Panc1 (cell line): ENCODE data around the gene ZNF165. TPM values are rescaled to one million over a fixed set of nuclear protein-coding genes. Genes with fewer than 3 reads are reported as not detected.

Source experiments
- ATAC-seq: fragments of 200-7000 bp; cut with Tn5 transposase; 2 replicates; pipeline ENCODE4 v1.9.1; 2020; ENCODE audit warnings: mild to moderate bottlenecking, moderate library complexity
- BruUV-seq: library from RNA; stranded (reverse); fragments of 400-500 nt; replicated peaks from 2 replicates; lab custom pipeline; 2021; lab: Mats Ljungman, UMichigan
- CTCF ChIA-PET: fragments of 300-600 bp; sonication (Branson Sonifier 250); formaldehyde crosslinking; loops from one replicate; lab custom pipeline; 2022; ENCODE audit warnings: antibody characterized with exemption; lab: Charles Lee
- POLR2A ChIA-PET: fragments of 300-600 bp; sonication (Branson Sonifier 250); formaldehyde crosslinking; loops from one replicate; lab custom pipeline; 2022; ENCODE audit warnings: antibody characterized with exemption; lab: Charles Lee
- DNase-seq: peaks from one replicate; pipeline ENCODE4 v3.0.0-alpha.2; 2010; ENCODE audit warnings: low read depth, low spot score
- H3K27ac ChIP-seq: 2 replicates; pipeline ENCODE4 v1.5.1; 2011; ENCODE audit warnings: mild to moderate bottlenecking, low read length, inconsistent platforms
- H3K27me3 ChIP-seq: fragments of 200-500 bp; sonication (Bioruptor generic); 2 replicates; pipeline ENCODE4 v1.6.0; 2014; ENCODE audit warnings: low read length, inconsistent platforms; ENCODE audit not compliant: control insufficient read depth, insufficient read depth
- H3K36me3 ChIP-seq: fragments of 200-500 bp; sonication (Bioruptor generic); 2 replicates; pipeline ENCODE4 v1.5.1; 2014; ENCODE audit warnings: inconsistent platforms, mild to moderate bottlenecking, low read length, moderate library complexity; ENCODE audit not compliant: control insufficient read depth, insufficient read depth
- H3K4me1 ChIP-seq: 2 replicates; pipeline ENCODE4 v1.5.1; 2011; ENCODE audit warnings: inconsistent platforms, mild to moderate bottlenecking, low read length, moderate library complexity; ENCODE audit not compliant: control insufficient read depth, insufficient read depth
- H3K4me3 ChIP-seq, 2 experiments: 2 replicates each; pipeline ENCODE4 v1.5.1; 2011 to 2012; ENCODE audit warnings: low read depth in 2 of 2, low read length in 2 of 2, mild to moderate bottlenecking in 2 of 2, inconsistent platforms in 1 of 2, moderate library complexity in 1 of 2
- H3K9me3 ChIP-seq: fragments of 200-500 bp; sonication (Bioruptor generic); 2 replicates; pipeline ENCODE4 v1.5.1; 2014; ENCODE audit warnings: low read depth, mild to moderate bottlenecking, inconsistent platforms, low read length, moderate library complexity; ENCODE audit not compliant: control insufficient read depth, insufficient read depth
- CTCF ChIP-seq: fragments of 450-650 bp; IDR thresholded peaks from 2 replicates; pipeline ENCODE4 v1.5.1; 2017; ENCODE audit warnings: mild to moderate bottlenecking
- POLR2AphosphoS5 ChIP-seq: IDR thresholded peaks from 2 replicates; pipeline ENCODE4 v1.6.1; 2012; ENCODE audit warnings: mild to moderate bottlenecking, low read depth, low read length, moderate library complexity
- SIN3A ChIP-seq: IDR thresholded peaks from 2 replicates; pipeline ENCODE4 v1.6.1; 2012; ENCODE audit warnings: low read depth, mild to moderate bottlenecking, low read length, moderate library complexity, borderline replicate concordance; ENCODE audit not compliant: insufficient read depth
- TCF7L2 ChIP-seq: IDR thresholded peaks from 2 replicates; pipeline ENCODE4 v1.6.1; 2011; ENCODE audit warnings: mild to moderate bottlenecking, low read depth, low read length, inconsistent platforms
- in situ Hi-C: cut with HindIII; loops from 2 replicates; pipeline ENCODE4 v1.10.0; 2016; ENCODE audit warnings: low sequenced_read_pairs, low pct_unique_long_range_greater_than_20kb
- intact Hi-C: fragments of 100-400 bp; cut with micrococcal nuclease; formaldehyde crosslinking; loops from one replicate; pipeline ENCODE4 v1.10.0; 2022; ENCODE audit not compliant: unreplicated experiment
- total RNA-seq: library from RNA; stranded (reverse); gene quantifications from one replicate; pipeline ENCODE4 v1.2.1, GENCODE V29; 2021; ENCODE audit not compliant: unreplicated experiment
- TF ChIP-seq, protein P1 (sequence below), 2 experiments: IDR thresholded peaks; 2 replicates each; pipeline ENCODE4 v1.6.1; 2011 to 2012; ENCODE audit warnings: low read depth in 2 of 2, control low read depth in 1 of 2, low read length in 1 of 2, mild to moderate bottlenecking in 1 of 2, moderate library complexity in 1 of 2; ENCODE audit not compliant: insufficient read depth in 1 of 2

ZNF165 gene
- total RNA-seq, 1 experiment from 2014 or later, result 4.2 TPM

DNA sequence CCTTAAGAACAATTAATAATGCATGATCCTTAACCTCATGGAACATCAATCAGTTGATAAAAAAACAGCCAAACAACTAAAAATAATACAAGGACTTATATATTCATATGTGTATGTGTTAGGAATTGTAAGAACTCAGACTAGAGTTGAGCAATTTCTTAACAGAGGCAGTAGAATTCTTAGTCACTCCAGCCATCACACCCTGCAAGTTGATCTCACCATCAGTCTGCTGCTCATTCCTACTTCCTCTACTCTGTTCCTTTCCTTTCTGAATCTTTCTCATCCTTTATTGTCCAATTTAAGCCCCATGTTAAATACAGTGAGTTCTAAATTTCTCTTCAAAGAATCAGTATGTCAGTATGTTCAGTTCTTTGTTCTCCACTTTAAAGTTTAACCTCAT is 2.6 kb downstream of the ZNF165 start:
- Histone ChIP-seq H3K9me3 (peaks cover 13% of the 10 kb centered on the region), H3K4me1 (no peaks in the 10 kb centered on the region), H3K4me3 (no peak overlapping the region), H3K27me3 (no peaks in the 10 kb centered on the region), H3K27ac (no peak overlapping the region), H3K36me3 (peaks cover 2% of the 10 kb centered on the region)
- in situ Hi-C loops (no loop called here), intact Hi-C loops (no loop called here)
- ATAC-seq (no peak), DNase-seq (no peak)
- no TSS peak for BruUV-seq
- CTCF ChIA-PET, result no interaction called here
- no peak for TF ChIP-seq SIN3A
- no peak for TF ChIP-seq POLR2AphosphoS5
- TF ChIP-seq, protein P1, sequence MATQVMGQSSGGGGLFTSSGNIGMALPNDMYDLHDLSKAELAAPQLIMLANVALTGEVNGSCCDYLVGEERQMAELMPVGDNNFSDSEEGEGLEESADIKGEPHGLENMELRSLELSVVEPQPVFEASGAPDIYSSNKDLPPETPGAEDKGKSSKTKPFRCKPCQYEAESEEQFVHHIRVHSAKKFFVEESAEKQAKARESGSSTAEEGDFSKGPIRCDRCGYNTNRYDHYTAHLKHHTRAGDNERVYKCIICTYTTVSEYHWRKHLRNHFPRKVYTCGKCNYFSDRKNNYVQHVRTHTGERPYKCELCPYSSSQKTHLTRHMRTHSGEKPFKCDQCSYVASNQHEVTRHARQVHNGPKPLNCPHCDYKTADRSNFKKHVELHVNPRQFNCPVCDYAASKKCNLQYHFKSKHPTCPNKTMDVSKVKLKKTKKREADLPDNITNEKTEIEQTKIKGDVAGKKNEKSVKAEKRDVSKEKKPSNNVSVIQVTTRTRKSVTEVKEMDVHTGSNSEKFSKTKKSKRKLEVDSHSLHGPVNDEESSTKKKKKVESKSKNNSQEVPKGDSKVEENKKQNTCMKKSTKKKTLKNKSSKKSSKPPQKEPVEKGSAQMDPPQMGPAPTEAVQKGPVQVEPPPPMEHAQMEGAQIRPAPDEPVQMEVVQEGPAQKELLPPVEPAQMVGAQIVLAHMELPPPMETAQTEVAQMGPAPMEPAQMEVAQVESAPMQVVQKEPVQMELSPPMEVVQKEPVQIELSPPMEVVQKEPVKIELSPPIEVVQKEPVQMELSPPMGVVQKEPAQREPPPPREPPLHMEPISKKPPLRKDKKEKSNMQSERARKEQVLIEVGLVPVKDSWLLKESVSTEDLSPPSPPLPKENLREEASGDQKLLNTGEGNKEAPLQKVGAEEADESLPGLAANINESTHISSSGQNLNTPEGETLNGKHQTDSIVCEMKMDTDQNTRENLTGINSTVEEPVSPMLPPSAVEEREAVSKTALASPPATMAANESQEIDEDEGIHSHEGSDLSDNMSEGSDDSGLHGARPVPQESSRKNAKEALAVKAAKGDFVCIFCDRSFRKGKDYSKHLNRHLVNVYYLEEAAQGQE (IDR thresholded peaks at IDR 0.05; ENCODE audit: insufficient read depth in 1 of 2, low read depth in 2 of 2, low read length in 1 of 2), result no peak
- no peak for TF ChIP-seq TCF7L2
- TF ChIP-seq CTCF, result no peak
- POLR2A ChIA-PET, result no interaction called here

GRCh38 chr6:28089054-28089453 is 8.7 kb downstream of the ZNF165 start:
- in situ Hi-C loops, result no loop called here
- ChIA-PET POLR2A (no interaction called here), CTCF (no interaction called here)
- Histone ChIP-seq H3K27ac (no peak overlapping the region), H3K4me3 (no peak overlapping the region), H3K9me3 (peaks cover 36% of the 10 kb centered on the region), H3K27me3 (no peaks in the 10 kb centered on the region), H3K4me1 (no peaks in the 10 kb centered on the region), H3K36me3 (peaks cover 2% of the 10 kb centered on the region; the same call in 1 of the 2 replicates)
- BruUV-seq, result no TSS peak
- DNase-seq (no peak), ATAC-seq (no peak)
- TF ChIP-seq, protein P1 (IDR thresholded peaks at IDR 0.05; ENCODE audit: insufficient read depth in 1 of 2, low read depth in 2 of 2, low read length in 1 of 2), result no peak
- TF ChIP-seq POLR2AphosphoS5 (no peak), SIN3A (no peak), CTCF (no peak), TCF7L2 (no peak)
- intact Hi-C loops, result no loop called here
